Left ventricle myocardium inferior (tissue), 1 donor: ENCODE measurements around the gene OCA2. TPM values are rescaled to one million over a fixed set of nuclear protein-coding genes. Genes with fewer than 3 reads are reported as not detected.

ENCODE experiments used
- DNase-seq: peaks from one replicate; pipeline ENCODE4 v3.0.0-alpha.2; 2020
- H3K27ac ChIP-seq: fragments of 200-600 bp; replicated peaks from 2 replicates; pipeline ENCODE4 v1.8.0; 2021
- H3K27me3 ChIP-seq: fragments of 200-600 bp; 2 replicates; pipeline ENCODE4 v1.8.0; 2021; ENCODE audit warnings: low read depth
- H3K36me3 ChIP-seq: fragments of 200-600 bp; 2 replicates; pipeline ENCODE4 v1.8.0; 2021
- H3K4me1 ChIP-seq: fragments of 200-600 bp; 2 replicates; pipeline ENCODE4 v1.8.0; 2021
- H3K4me3 ChIP-seq: fragments of 200-600 bp; 2 replicates; pipeline ENCODE4 v1.8.0; 2021; ENCODE audit warnings: mild to moderate bottlenecking, moderate library complexity
- H3K9me3 ChIP-seq: fragments of 200-600 bp; replicated peaks from 2 replicates; pipeline ENCODE4 v1.8.0; 2021
- intact Hi-C: fragments of 100-400 bp; cut with micrococcal nuclease; formaldehyde crosslinking; loops from one replicate; pipeline ENCODE4 v1.11.0; 2022
- total RNA-seq: library from RNA; stranded (reverse); fragmentation: NEBNext Ultra II Directional; extraction: Animal tissue kit (Norgen Biotek cat#: 25700); gene quantifications from one replicate; pipeline ENCODE4 v1.2.1, GENCODE V29; 2021
- TF ChIP-seq, protein P1 (sequence below): fragments of 200-600 bp; IDR thresholded peaks from 2 replicates; pipeline ENCODE4 v1.8.0; 2021; ENCODE audit warnings: antibody characterized with exemption, mild to moderate bottlenecking, borderline replicate concordance
- donor health status: DM: no; HTN: yes; CAD: no; lungs with severe emphysema.

OCA2 gene
- total RNA-seq, 1 donor from 2014 or later, result not detected

DNA sequence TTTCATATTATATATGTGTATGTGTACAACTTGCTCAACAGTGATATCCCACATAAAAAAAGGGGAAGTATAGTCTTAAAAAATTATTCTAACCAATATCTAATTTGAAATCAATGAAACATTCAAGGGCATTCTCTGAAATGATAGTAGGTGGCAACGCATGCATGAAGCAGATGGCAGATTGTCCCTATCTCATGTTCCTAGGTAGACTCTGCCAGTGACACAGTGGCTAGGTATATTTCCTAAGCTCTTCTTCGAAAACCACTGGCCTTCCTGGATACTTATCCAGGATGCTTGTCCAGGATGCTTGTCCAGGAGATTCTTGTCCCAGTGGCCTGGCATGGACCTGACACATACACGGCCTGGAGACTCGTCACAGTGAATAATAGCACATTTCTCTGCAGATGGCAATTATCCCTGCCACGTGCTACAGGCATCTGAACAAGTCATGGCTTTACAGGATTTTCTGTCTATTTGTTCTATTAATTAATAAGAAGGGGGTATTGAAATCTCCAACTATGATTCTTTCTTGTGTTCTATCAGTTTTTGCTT is 54.9 kb downstream of the OCA2 start:
- TF ChIP-seq, protein P1, sequence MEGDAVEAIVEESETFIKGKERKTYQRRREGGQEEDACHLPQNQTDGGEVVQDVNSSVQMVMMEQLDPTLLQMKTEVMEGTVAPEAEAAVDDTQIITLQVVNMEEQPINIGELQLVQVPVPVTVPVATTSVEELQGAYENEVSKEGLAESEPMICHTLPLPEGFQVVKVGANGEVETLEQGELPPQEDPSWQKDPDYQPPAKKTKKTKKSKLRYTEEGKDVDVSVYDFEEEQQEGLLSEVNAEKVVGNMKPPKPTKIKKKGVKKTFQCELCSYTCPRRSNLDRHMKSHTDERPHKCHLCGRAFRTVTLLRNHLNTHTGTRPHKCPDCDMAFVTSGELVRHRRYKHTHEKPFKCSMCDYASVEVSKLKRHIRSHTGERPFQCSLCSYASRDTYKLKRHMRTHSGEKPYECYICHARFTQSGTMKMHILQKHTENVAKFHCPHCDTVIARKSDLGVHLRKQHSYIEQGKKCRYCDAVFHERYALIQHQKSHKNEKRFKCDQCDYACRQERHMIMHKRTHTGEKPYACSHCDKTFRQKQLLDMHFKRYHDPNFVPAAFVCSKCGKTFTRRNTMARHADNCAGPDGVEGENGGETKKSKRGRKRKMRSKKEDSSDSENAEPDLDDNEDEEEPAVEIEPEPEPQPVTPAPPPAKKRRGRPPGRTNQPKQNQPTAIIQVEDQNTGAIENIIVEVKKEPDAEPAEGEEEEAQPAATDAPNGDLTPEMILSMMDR, result no peak
- DNase-seq, result no peak
- Histone ChIP-seq H3K4me1 (no peaks in the 10 kb centered on the region), H3K27ac (no peak overlapping the region), H3K27me3 (no peaks in the 10 kb centered on the region), H3K4me3 (no peak overlapping the region), H3K36me3 (no peaks in the 10 kb centered on the region), H3K9me3 (peaks cover 4% of the 10 kb centered on the region)
- intact Hi-C loops, result no loop called here

DNA sequence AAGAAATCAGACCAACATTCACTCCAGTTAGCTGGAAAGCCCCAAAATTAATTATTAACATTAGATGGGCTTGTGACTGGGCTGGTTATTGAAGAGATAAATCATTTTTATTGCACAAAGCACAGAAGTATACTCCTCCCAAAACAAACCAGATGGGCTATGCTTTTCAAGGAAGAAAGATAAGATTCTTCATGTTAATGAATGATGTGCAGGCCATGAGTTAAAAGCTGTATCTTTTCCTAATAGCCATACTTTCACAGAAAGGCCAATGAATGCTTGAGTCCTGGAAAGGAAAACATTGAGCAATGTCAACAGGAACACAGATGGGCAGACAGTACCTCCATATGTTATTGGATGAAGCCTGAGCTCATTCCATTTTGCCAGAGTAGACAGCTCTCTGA is 55.4 kb downstream of the OCA2 start:
- no peaks in the 10 kb centered on the region for H3K27me3 ChIP-seq
- DNase-seq, result no peak
- no peaks in the 10 kb centered on the region for H3K36me3 ChIP-seq
- no peak overlapping the region for H3K27ac ChIP-seq
- H3K4me3 ChIP-seq, result no peak overlapping the region
- TF ChIP-seq, protein P1, result no peak
- H3K4me1 ChIP-seq, result no peaks in the 10 kb centered on the region
- intact Hi-C loops, result no loop called here
- H3K9me3 ChIP-seq, result peaks cover 4% of the 10 kb centered on the region

DNA sequence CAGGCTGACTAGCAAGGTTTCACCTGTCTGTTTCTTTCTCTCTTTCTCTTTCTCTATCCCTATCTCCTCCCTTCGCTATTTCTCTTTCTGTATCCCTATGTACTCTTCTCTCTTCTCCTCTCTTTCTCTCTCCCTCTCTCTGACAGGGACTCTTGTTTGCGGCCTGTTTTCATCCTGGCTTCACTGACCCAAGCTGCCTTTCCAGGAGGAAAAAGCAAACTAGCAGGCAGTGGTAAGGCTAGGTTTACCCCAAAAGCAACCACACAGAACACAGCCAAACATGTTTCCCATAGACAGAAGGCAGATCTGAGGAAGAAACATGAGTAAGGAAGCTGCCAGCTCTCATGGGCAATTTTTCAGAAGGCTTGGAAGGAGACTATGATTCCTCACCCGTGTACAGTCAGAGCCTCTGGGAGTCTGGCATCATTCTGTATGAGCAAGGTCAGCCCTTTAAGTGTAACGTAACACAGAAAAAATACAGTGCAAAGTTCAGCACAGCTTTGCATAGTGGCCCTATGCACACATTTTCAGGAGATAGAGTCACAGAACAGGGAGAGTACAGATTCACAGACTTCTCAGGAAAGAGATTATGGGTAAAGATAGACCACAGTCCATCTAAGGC is 61.0 kb downstream of the OCA2 start:
- Histone ChIP-seq H3K36me3 (no peaks in the 10 kb centered on the region), H3K27ac (no peak overlapping the region), H3K27me3 (peaks cover 8% of the 10 kb centered on the region), H3K4me1 (no peaks in the 10 kb centered on the region), H3K4me3 (no peak overlapping the region), H3K9me3 (no peaks in the 10 kb centered on the region)
- TF ChIP-seq, protein P1, result no peak
- DNase-seq, result no peak
- intact Hi-C loops, result loop anchor here (5.0 kb wide), 1 partner anchor 51 kb away; no protein-coding TSS in a partner anchor

DNA sequence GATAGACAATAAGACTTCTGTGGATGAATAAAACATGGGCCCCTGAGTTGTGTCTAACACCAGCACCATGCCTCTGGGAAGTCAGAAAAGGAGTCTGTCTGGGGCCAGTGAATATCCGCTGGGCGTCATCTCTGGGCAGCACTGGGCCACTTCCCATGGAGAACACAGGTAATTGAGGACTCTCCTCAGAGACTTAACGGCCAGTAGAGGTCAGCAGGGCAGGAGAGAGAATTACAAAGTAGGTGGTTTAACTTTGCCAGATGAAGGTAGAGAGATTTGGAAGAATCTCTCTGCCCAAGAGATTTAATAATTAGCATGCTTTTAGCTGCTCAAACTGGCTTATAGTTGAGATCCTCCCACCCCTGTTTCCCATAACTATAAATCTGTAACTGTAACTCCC is 65.7 kb downstream of the OCA2 start:
- H3K36me3 ChIP-seq, result no peaks in the 10 kb centered on the region
- H3K27me3 ChIP-seq, result peaks cover 8% of the 10 kb centered on the region
- intact Hi-C loops, result no loop called here
- H3K4me1 ChIP-seq, result no peaks in the 10 kb centered on the region
- H3K27ac ChIP-seq, result no peak overlapping the region
- DNase-seq, result no peak
- H3K4me3 ChIP-seq, result no peak overlapping the region
- no peaks in the 10 kb centered on the region for H3K9me3 ChIP-seq
- TF ChIP-seq, protein P1, result no peak

DNA sequence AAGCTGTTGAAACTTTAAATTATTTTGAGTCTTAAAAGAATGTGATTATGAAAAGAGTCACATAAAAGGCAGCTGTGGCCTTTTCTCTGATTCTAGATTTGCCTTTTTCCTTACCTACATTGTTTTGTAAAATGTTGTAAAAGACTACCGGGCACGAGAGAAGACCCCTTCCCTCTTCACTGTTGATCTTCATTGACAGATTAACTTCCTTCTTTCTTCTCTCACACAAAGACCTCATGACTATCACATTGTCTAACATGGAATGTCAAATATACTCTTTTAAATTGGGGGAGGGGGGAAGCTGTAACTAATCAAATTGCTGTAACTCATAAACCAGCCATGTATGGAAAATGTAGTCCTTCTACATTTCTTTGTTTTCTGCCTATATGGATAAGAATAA is 68.3 kb downstream of the OCA2 start:
- Histone ChIP-seq H3K36me3 (no peaks in the 10 kb centered on the region), H3K4me3 (no peak overlapping the region), H3K9me3 (no peaks in the 10 kb centered on the region), H3K27ac (no peak overlapping the region), H3K27me3 (no peaks in the 10 kb centered on the region), H3K4me1 (no peaks in the 10 kb centered on the region)
- TF ChIP-seq, protein P1, result no peak
- no peak for DNase-seq
- intact Hi-C loops, result no loop called here
